HEK293T (cell line): ENCODE results near the gene SBNO1.

Experiments used
- BHLHE40 ChIP-seq: fragments of 450-650 bp; IDR thresholded peaks from 2 replicates; pipeline ENCODE4 v1.6.1; 2016; ENCODE audit warnings: mild to moderate bottlenecking, moderate library complexity, borderline replicate concordance
- CTBP1 ChIP-seq: fragments of 450-650 bp; IDR thresholded peaks from 2 replicates; pipeline ENCODE4 v1.6.1; 2016; ENCODE audit warnings: borderline replicate concordance
- NFRKB ChIP-seq: fragments of 450-650 bp; IDR thresholded peaks from 2 replicates; pipeline ENCODE4 v1.6.1; 2016; ENCODE audit warnings: mild to moderate bottlenecking, moderate library complexity
- SUZ12 ChIP-seq: fragments of 450-650 bp; IDR thresholded peaks from 2 replicates; pipeline ENCODE4 v1.6.1; 2016; ENCODE audit warnings: mild to moderate bottlenecking

- no peak for TF ChIP-seq BHLHE40
- TF ChIP-seq SUZ12, result no peak
- no peak for TF ChIP-seq NFRKB
- TF ChIP-seq CTBP1, result no peak
Measured at GRCh38 chr12:123263196-123263817, 101.3 kb downstream of the SBNO1 start.
